Measurements from ENCODE around the gene EMP1.

The EMP1 gene

DNA sequence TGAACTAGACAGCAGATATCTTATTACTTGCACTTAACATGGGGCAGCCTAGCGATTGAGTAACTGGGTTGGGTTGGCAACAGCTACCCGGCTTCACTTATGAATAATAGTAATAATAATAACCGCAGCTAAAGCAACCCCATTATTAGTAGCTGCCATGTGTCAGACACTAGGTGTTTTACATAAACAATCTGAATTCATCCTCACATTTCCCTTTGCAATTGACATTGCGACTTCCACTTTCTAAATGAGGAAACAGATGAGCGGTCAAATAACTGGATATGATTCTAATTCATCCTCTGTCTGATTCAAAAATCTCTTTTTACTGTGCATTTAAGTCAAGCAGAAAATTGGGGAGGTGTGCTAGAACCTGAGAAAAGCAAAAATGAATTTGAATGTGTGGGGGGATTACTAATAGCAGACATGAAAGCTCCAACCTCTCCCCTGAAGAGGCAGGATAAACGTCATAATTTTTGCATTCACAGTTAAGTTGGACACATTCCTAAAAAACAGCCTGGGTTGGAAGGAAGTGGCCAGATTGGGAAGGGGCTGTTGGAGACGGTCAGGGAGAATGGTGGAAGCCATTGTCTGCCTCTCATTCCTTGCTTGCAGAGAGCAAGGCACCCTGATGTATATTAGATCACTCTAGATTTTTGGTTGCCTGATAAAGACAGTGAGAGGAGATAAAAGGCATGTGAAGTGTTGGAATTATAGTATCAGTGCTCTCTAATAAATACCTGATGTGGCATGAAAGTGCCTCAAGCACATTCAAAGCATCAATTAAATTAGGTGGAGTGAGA, 13.1 kb downstream of the EMP1 start:
- H3K4me3 ChIP-seq (ENCODE audit: low read depth, low read length): no peak overlapping the region
- peak; percentile 47 for DNase-seq (ENCODE audit: low read depth)
- TF ChIP-seq CTCF (conservative IDR thresholded peaks at IDR 0.05; ENCODE audit: low read depth, low read length): no peak

GRCh38 chr12:13210236-13211190, 14.0 kb downstream of the EMP1 start:
- H3K4me3 ChIP-seq (ENCODE audit: low read depth, low read length): no peak overlapping the region
- TF ChIP-seq CTCF (conservative IDR thresholded peaks at IDR 0.05; ENCODE audit: low read depth, low read length): no peak
- DNase-seq (ENCODE audit: low read depth): no peak

DNA sequence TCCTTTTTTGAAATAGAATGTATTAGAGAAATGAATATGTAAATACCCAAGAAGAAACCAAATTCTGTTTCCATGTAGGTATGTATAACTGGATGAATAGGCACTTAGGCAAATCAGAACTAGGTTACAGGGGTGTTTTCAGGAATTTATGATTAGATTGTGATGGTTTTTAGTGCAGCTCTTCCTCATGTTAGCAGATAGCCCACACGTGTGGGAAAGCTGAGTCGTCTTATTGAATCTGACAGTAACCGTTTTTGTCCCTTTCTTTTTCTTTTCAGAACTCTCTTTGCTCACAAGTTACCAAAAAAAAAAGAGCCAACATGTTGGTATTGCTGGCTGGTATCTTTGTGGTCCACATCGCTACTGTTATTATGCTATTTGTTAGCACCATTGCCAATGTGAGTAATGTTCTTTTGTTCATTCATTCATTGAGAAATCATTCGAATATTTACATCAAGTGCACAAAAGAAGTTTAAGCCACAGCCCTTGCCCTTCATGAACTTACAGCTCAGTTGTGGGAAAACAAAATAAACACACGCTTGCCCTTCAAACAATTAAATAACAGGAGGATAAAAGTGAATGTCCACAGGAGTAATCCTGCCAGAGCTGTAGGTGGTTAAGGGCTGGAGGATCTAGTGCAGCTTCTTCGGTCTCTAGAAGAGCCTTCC, 14.8 kb downstream of the EMP1 start:
- no peak for TF ChIP-seq CTCF (conservative IDR thresholded peaks at IDR 0.05; ENCODE audit: low read depth, low read length)
- no peak overlapping the region for H3K4me3 ChIP-seq (ENCODE audit: low read depth, low read length)
- peak; percentile 47 for DNase-seq (ENCODE audit: low read depth)

GRCh38 chr12:13211859-13212664, 15.5 kb downstream of the EMP1 start:
- H3K4me3 ChIP-seq (ENCODE audit: low read depth, low read length): no peak overlapping the region
- DNase-seq (ENCODE audit: low read depth): peak; percentile 86
- peak; percentile 91 for TF ChIP-seq CTCF (conservative IDR thresholded peaks at IDR 0.05; ENCODE audit: low read depth, low read length)

- no peak for DNase-seq (ENCODE audit: low read depth)
- TF ChIP-seq CTCF (conservative IDR thresholded peaks at IDR 0.05; ENCODE audit: low read depth, low read length): no peak
- no peak overlapping the region for H3K4me3 ChIP-seq (ENCODE audit: low read depth, low read length)
Observed at GRCh38 chr12:13215056-13215455, 18.5 kb downstream of the EMP1 start.

DNA sequence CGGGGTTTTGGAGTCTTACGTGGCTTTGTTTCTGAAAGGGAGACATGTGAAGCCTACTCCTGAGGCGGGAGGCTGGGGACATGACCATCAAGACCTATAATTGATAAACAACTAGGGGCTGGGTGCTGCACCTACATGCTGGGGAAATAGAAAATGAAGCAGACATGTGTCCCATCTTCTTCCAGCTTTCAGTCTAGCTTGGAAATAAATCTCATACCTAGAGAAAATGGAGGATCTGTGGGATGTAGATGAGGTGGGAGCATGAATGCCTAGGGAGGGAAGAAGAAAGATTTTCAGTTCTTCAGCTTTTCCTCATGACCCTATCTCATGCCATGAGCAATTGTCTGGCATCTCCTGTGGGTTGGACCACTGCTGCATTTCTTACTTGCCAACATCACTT, 22.1 kb downstream of the EMP1 start:
- DNase-seq (ENCODE audit: low read depth): no peak
- H3K4me3 ChIP-seq (ENCODE audit: low read depth, low read length): no peak overlapping the region
- no peak for TF ChIP-seq CTCF (conservative IDR thresholded peaks at IDR 0.05; ENCODE audit: low read depth, low read length)
